Astrocyte of the hippocampus (primary cell): ENCODE results near the gene SEMA6A.

Experiments used
- DNase-seq: peaks from one replicate; pipeline ENCODE4 v3.0.0; 2011; ENCODE audit warnings: low read depth, low spot score

The SEMA6A gene, protein sequence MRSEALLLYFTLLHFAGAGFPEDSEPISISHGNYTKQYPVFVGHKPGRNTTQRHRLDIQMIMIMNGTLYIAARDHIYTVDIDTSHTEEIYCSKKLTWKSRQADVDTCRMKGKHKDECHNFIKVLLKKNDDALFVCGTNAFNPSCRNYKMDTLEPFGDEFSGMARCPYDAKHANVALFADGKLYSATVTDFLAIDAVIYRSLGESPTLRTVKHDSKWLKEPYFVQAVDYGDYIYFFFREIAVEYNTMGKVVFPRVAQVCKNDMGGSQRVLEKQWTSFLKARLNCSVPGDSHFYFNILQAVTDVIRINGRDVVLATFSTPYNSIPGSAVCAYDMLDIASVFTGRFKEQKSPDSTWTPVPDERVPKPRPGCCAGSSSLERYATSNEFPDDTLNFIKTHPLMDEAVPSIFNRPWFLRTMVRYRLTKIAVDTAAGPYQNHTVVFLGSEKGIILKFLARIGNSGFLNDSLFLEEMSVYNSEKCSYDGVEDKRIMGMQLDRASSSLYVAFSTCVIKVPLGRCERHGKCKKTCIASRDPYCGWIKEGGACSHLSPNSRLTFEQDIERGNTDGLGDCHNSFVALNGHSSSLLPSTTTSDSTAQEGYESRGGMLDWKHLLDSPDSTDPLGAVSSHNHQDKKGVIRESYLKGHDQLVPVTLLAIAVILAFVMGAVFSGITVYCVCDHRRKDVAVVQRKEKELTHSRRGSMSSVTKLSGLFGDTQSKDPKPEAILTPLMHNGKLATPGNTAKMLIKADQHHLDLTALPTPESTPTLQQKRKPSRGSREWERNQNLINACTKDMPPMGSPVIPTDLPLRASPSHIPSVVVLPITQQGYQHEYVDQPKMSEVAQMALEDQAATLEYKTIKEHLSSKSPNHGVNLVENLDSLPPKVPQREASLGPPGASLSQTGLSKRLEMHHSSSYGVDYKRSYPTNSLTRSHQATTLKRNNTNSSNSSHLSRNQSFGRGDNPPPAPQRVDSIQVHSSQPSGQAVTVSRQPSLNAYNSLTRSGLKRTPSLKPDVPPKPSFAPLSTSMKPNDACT

DNA sequence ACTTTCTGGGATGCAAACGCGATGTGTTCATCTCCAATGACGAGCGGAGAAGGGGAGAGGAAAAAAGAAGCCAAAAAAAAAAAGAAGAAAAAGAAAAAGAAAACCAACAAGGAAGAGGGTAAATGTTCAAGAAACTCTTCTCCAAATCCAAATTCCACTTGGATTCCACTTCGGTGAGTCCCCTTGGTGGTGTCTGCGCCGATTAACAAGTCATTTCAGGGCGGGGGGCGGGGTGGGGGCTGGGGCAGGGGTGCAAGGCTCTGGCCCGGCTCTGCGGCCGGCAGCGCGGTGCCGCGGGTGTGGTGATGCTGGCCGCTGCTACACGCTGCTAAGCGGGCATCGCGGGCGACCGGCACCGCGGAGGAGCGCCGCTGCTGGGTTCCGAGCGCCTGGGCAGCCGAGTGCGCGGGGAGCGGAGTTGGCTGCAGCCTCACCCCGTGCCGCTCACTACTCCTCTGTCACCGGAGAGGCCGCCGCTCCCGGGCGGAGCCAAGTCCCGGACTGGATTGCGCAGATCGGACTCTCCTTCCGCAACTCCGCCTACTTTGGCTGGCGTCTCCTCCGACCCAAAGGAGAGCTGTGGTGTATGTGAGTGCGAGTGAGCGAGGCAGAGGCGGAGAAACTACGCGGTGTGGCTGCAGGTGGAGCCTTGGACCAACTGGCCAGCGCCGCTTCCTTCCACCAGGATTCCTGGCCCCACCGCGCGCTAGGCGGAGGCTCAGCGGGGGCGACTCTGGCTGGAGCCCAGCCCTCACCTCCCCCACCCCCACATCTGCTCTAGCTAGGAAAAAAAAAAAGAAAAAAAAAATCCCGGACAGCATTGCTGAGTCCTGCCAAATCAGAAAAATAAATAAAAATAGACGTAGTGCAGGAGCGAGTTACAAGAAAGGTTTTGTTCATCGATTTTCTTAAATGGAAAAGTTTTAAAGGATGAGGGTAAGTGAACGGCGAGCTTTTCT lies at the start of gene SEMA6A:
Gene SEMA6A (minus strand): TSS at position 457 of the 959 bp plus-strand sequence. CDS start 69,879 bp downstream, outside the sequence.
- peak; percentile 97 for DNase-seq

DNA sequence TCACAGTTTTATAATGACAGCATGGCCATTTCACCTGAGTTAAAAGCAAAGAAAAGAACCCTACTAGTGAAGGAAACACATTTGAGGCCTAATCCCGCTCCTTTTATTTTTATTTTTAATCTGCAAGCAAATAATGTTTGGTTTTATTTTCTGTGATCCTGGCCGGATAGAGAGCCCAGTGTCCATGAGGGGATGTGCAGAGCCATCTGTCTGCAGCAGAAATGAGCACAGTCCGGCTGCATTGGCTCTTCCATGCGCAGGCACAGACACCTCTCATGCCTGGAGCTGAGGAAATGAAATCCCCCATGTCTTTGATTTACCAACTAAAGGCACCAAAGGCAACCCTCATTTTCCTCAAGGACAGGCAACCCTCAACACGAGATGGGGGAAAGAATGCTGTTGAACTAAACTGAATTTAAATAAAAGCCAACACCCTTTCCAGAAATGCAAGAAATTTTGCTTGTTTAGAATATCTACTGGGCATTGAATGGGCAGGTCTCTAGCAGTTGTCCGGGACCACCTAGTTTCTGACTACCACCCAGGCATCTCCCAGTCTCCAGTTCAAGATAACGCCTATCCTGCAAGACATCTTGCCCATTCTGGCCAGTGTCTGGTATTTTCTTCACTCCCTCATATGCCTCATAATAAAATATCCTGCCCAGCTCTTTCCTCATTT lies 47.9 kb upstream of the SEMA6A start:
- DNase-seq = no peak

DNA sequence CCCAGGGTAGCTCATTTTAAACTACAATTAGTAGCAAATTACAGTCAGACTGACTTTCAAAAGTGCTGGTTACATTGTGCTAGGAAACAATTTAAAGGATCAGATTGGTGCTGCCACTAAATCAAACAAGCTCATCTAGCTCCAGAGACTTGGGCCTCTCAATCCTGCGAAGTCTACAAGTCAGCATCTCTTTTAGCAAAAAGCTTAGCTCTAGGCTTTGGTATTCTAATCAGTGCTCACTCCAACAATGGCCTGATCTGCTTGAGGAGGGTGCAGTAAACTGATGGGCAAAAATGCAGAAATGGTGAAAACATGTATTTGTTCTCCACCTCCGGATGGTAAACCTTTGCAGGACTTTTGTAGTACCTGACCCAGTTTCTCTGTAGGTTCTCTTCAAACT lies 47.0 kb upstream of the SEMA6A start:
- DNase-seq = no peak

DNA sequence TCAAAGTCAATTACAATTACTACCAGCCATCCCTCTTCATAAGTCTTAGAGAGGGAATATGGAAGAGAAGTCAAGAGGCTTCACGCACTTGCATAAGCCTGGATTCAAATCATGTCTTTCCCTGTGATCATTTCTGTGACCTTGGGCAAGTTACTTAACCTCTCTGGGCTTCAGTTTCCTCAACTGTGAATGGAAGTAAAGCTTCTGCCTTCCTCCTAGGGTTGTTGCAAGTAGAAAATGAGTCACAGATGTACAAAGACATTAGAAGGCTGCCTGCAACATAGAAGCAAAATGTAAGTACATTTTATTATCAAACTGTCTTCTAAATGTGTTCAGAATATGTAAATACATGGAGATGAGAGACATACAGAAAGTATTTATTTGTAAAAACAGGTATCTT lies 42.3 kb upstream of the SEMA6A start:
- DNase-seq = no peak

DNA sequence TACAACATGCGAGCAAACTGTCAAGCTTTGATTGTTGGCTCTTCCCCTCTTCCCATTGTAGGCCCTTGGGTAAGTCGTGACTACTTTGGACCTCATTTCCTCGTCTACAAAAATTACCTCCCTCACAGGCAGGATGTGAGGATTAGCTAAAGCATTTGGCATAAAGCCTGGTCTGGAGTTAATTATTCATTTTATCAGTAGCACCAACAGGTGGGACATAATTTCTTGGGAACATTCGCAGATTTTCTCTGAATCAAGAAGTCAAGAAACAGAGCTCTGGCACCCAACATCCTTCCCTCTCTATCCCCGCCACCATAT lies 39.9 kb upstream of the SEMA6A start:
- DNase-seq = no peak

DNA sequence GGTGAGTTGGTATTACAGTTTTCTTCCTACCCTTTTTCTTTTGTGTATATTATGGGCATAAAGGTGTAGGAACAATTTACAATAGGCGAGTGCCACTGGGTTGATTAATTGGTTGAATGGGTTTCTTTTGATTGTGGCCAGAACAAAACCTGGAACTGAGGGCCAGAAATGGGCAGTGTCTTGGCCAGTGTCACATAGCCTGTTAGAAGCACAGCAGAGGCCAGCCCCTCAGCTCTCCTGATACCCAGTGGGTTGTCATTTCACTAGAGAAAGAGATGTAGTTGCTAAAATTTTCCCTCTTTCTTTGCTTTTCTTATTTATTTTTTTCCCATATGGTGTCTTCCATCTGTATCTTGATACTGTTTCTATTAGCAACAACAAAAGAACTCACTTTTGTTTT lies 38.8 kb upstream of the SEMA6A start:
- no peak for DNase-seq

DNA sequence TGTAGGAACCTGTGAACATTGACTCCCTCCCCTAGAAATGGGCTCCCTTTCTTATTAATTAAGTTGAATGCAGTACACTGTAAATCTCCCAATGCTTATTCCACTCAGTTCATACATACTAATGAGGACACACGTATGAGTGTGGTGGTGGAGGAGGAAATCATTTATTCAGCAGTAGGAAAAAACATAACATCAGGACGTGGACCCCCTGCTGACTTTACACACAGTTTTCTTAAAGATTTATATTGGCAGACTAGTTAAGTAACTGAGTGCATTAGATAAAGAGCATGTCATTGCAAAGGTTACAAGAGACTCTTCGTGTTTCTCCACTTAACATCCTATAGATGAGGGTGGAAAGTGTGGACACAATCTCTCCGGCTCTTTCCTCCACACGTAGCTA lies 37.8 kb upstream of the SEMA6A start:
- no peak for DNase-seq

DNA sequence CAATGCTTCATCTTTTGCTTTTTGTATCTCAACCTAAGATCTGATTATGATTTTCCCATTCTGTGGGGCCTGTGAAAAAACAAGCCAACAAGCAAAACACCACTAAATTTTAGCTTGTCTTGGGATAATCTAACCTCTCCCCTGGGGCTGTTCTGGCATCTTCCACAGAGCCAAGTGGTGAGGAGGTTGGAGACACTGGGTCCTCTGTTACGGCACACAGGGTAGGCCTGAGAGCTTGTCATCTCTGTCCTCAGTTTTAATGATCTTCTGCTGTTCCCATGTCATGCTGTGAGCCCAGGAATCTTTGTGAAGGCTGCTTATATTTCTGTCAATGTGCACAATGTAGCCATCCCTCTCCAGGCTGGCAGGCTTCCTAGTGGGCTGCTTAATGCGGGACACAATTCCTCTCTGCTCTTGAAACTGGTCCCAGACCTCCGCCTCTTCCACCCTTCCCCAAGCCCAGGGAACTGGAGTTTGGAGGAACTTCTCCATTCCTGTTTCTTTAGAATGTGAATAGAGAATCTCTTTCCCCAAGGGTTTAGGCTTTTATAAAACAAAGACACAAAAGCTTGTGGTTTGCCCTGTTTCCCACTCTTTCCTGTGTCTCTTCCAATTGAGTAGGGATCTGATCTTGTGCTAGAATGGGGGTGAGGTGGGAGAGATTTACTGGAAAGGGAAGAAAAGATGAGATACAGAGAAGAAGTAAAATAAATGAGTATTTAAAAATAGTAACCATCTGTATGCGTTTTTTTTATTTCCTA lies 30.9 kb upstream of the SEMA6A start:
- peak; percentile 65 for DNase-seq

DNA sequence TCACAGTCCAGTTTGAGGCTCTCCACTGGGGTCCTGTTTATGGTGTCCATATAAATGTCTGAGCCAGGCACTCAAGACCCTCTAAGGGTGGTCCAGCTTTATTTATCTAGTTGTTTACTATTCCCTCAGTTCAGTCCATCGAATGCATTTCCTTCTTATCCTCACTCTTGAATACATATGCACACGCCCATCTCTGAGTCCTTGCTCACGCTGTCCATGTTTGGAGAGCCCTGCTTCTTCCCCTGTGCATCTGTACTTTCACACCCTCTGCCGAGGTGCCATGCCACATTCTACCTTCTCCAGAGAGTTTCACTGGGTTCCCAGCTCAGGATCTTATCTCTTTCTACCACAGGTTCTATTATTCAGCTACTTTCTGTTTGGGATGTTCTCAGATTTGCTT lies 30.2 kb upstream of the SEMA6A start:
- no peak for DNase-seq

DNA sequence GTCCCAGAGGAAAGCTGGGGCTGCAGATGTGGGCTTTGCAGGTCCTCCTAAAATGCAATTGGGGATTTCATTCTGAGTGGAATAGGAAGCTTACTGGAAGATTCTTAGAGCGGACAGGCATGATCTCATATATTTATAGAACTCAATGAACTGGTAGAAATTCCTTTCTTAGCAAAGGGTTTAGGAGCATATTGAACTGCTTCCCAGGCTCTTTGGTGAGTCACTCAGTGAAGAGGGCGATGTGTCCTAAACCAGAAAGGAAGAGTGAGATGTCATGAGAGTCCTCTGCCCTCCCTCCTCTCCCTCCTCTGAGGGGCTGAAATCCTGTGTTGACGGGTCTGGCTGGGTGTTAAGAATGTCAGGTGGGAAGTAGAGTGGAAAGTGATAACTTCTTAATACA lies 26.3 kb upstream of the SEMA6A start:
- peak; percentile 76 for DNase-seq

DNA sequence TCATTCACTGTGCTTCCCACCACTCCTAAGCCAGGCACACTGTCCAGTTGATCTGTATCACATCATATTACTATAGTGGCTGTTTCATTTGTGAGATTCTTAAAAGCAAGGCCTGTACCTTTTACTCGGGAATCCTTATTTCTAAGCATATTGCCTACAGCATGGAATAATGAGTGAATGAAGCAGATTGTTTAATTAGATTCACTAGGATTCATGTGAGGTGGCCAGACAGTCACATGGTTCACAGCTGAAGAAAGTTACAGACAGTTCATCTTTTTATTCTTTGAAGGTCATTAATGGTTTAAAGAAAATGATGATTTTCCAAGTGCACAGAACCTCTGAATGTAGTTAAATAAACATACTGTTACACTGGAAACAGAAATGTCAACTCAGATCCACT lies 24.3 kb upstream of the SEMA6A start:
- DNase-seq = no peak

DNA sequence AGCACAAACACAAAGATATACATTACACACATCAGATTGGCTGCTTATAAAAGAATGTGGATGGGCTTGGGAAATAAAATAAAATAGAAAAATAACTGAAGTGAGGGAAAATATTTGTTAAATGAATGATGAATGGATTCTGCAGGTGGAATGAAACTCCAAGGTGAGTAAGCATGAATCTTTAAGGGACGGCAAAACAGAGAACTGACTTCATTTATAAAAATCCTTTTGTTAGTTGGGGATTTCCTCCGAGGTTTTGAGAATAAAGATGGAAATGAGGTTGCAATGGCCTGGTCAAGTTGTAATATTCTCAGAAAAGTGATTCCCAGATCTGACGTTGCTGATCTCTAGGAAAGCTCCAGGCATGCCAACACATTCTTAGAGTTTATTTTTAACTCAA lies 20.9 kb upstream of the SEMA6A start:
- DNase-seq = no peak

DNA sequence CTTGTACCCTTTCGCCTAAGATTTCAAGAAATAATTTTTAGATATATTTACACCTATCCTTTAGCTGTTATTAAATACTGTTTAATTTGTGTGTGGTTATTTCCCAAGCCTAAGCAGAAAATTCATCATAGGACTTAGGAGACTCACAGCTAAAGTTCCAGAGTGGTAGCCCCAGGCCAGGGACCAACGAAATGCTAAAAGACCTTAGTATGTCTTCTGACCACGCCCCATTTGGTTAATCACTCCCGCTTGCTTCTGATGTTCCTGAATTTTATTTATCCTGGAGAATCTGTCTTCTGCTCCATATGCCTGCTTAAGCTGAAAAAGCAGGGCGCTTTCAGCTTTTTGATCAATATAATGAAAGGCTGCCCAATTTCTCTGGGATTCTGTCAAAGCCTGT lies 18.7 kb upstream of the SEMA6A start:
- no peak for DNase-seq

DNA sequence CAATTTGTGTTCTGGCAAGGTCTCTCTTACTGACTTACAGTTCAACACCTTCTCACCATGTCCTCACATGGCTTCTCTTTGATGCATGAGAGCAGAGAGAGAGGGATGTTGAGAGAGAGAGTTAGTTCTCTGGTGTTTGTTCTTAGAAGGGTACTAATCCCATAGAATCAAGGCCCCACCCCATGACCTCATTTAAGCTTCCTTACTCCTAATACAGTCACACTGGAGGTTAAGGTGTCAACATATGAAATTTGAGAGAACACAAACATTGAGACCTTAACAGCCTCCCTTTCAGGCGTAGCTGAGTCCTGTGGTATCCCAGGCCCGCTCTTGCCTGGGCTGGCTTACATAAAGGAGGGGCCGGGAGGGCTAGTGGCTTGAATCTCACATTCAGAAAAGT lies 10.6 kb upstream of the SEMA6A start:
- no peak for DNase-seq

DNA sequence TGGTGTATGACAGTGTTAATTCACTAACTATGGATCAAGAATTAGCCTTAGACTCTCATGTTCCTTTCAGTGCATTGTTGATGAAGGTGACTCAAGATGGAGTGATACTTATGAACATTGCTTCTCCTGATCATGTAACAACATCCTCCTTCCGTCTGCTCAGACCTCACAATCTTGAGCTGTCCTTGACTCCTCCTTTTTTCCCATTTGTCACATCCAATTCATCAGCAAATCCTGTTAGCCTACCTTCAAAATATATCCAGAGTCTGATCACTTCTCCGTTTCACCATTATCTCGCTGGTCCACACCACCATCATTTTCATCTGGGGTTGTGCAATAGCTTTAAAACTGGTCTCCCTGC lies 9.2 kb upstream of the SEMA6A start:
- no peak for DNase-seq

DNA sequence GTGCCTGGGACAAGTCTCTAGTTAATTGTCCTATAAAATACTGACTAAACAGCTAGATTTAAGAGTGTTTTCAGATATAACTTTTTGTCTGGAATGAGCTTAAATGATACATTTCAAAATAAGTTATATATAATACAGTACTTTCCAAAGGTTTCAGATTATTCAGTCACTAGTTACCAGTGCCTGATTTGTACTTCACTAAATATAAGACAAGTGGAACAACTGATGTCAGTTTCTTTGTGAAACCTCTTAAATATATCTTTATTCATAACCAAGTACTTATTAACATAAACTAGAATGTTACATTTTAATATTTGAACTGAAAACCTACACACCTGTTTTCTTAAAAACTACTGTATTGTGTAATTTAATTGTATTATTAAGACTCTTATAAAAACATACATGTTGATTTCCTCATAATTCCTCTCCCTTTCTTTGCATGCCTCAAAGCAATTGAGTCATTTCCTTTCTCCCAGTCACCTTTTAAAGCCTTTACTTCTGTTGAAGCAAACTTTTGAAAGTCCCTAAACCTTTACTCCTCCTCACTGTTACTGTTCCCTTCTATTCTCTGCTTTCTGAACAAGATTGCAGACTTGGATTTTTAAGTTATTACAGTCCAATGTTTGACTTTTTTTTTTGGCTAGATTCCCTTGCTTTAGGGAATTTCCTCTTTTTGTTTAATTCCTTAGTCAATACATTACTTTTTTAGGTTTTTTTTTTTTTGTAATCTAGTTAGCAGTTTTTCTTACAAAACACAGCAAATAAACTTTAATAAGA lies 8.7 kb upstream of the SEMA6A start:
- no peak for DNase-seq

DNA sequence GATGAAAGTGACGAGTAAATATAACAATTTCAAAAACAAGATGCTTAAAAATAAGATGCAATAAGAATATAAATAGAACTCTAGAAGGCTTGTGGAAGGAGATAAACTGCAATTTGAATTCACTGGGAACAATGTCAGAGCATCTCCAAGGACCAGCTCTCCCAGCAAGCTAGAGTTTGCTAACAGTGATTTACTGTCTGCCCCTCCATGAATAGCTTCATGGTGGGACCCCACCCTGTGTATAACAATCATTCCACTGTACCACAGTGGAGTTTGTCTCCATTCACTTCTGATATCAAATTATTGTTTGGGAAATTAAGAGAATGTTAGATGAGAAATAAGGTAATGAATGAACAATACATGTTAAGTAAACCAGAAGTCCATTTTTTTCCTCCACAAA lies 7.3 kb upstream of the SEMA6A start:
- DNase-seq = no peak

DNA sequence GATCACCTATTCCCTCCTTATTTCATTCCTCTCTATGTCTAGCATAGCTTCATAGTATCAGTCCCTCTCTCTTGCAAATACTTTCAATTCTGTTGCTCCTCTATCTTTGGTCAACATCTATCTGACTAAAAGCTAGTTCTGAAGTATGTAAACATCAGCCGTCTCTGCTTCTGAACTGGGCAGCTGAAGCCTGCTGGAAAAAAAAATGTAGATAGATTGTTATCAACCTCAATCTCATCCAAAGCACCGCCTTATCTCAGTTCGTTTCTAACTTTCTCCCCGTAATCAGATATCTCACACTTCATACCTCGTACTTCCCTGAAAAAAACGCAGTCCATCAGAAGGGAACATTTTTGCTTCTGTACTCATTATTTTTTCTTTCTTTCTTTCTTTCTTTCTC lies 4.5 kb upstream of the SEMA6A start:
- no peak for DNase-seq

DNA sequence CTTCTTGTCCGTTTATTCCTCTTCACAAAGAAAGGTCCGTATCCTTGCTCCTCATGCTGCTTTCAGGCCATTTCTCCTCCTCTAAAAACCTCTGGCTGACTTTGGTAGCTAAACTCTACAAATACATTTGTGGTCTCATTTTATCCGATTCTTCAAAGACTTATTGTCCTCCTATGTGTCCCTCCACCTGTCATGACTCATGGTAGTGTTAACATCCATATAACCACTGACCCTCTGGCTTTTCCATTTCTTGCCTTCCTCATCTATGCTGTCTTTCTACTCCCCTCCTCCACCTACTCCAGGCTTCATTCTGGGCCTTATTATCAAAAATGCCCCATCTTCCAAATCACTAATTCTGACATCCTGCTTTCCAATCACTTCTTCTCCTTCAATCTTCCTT lies 4.1 kb upstream of the SEMA6A start:
- no peak for DNase-seq
